PFSK-1 (cell line): Measurements from ENCODE around the gene PARP4.

Source experiments
- FOXP2 ChIP-seq: optimal IDR thresholded peaks from 2 replicates; pipeline ENCODE3; 2011; ENCODE audit warnings: borderline replicate concordance, control low read depth, inconsistent platforms; ENCODE audit not compliant: insufficient read depth; ENCODE audit errors: extremely low read length, extremely low read depth
- POLR2AphosphoS5 ChIP-seq: IDR thresholded peaks from 2 replicates; pipeline ENCODE4 v1.6.1; 2012; ENCODE audit warnings: low read depth, mild to moderate bottlenecking, control low read depth, low read length, moderate library complexity
- SIN3A ChIP-seq: IDR thresholded peaks from 2 replicates; pipeline ENCODE4 v1.6.1; 2012; ENCODE audit warnings: mild to moderate bottlenecking, low read length, moderate library complexity, borderline replicate concordance; ENCODE audit not compliant: insufficient read depth
- TAF1 ChIP-seq: IDR thresholded peaks from 2 replicates; pipeline ENCODE4 v1.6.1; 2012; ENCODE audit warnings: low read length, control low read depth, borderline replicate concordance; ENCODE audit not compliant: insufficient read depth
- TF ChIP-seq, protein P1 (sequence below), 2 experiments: IDR thresholded peaks; 2 replicates each; pipeline versions ENCODE4 v1.6.1 to v1.8.0; 2011 to 2012; ENCODE audit warnings: low read depth in 2 of 2, low read length in 2 of 2, control low read depth in 1 of 2, inconsistent platforms in 1 of 2, mild to moderate bottlenecking in 1 of 2, moderate library complexity in 1 of 2; ENCODE audit not compliant: insufficient read depth in 1 of 2

The PARP4 gene

DNA sequence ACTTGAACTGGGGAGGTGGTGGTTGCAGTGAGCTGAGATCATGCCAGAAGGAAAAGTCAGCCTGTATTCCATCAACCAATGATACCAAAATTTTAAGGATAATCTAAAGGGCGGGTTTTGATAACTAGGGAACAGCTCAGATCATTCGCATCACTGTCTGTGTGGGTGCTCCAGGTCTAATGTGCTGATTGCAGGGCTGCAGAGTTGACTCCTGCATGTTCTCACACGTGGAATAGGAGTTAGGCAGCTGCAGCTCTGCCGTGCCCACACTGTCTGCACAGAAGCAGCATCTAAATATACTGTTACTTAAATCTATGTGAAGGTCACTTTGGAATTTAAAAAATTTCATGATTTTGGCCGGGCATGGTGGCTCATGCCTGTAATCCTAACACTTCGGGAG lies 4.3 kb upstream of the PARP4 start:
- TF ChIP-seq POLR2AphosphoS5 (no peak), TAF1 (no peak), SIN3A (no peak), FOXP2 (no peak)
- TF ChIP-seq, protein P1, sequence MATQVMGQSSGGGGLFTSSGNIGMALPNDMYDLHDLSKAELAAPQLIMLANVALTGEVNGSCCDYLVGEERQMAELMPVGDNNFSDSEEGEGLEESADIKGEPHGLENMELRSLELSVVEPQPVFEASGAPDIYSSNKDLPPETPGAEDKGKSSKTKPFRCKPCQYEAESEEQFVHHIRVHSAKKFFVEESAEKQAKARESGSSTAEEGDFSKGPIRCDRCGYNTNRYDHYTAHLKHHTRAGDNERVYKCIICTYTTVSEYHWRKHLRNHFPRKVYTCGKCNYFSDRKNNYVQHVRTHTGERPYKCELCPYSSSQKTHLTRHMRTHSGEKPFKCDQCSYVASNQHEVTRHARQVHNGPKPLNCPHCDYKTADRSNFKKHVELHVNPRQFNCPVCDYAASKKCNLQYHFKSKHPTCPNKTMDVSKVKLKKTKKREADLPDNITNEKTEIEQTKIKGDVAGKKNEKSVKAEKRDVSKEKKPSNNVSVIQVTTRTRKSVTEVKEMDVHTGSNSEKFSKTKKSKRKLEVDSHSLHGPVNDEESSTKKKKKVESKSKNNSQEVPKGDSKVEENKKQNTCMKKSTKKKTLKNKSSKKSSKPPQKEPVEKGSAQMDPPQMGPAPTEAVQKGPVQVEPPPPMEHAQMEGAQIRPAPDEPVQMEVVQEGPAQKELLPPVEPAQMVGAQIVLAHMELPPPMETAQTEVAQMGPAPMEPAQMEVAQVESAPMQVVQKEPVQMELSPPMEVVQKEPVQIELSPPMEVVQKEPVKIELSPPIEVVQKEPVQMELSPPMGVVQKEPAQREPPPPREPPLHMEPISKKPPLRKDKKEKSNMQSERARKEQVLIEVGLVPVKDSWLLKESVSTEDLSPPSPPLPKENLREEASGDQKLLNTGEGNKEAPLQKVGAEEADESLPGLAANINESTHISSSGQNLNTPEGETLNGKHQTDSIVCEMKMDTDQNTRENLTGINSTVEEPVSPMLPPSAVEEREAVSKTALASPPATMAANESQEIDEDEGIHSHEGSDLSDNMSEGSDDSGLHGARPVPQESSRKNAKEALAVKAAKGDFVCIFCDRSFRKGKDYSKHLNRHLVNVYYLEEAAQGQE (IDR thresholded peaks at IDR 0.05; ENCODE audit: insufficient read depth in 1 of 2, low read depth in 2 of 2, low read length in 2 of 2) = no peak

DNA sequence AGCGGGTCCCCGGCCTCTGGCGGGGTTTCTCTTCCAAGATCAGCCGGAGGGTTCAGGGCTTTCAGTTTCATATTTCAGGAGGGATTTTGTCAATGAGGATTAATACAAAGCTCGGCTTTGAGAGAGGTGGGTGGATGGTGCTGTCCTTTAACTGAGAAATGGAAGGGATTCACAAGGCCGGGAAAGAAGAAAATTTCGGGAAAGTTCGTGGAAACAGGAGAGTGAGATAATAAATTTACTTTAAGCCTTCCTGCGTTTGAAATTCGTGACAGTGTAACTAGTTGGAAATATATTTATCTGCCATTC lies 283 bp upstream of the PARP4 start:
- TF ChIP-seq FOXP2 = no peak
- TF ChIP-seq, protein P1 (IDR thresholded peaks at IDR 0.05; ENCODE audit: insufficient read depth in 1 of 2, low read depth in 2 of 2, low read length in 2 of 2) = no peak
- no peak for TF ChIP-seq POLR2AphosphoS5
- no peak for TF ChIP-seq TAF1
- no peak for TF ChIP-seq SIN3A

DNA sequence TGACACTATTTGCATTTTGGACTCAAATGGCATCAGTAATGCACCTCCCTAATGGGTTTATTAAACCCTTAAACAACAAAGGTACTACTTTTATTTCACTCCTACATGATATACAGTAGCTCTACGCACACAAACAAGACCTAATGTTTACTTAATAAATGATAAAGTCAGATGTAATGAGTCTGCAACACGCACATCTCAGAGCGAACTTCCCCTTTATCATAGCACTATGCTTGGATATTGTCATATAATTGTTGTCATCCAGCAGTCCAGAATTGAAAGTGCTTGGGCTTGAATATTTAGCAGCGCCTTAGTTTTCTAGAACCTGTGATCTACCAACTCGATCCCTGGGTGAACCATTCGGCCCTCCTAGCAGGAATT lies 772 bp downstream of the PARP4 start:
- TF ChIP-seq SIN3A (no peak), POLR2AphosphoS5 (no peak), TAF1 (no peak), FOXP2 (no peak)
- TF ChIP-seq, protein P1 (IDR thresholded peaks at IDR 0.05; ENCODE audit: insufficient read depth in 1 of 2, low read depth in 2 of 2, low read length in 2 of 2) = no peak

DNA sequence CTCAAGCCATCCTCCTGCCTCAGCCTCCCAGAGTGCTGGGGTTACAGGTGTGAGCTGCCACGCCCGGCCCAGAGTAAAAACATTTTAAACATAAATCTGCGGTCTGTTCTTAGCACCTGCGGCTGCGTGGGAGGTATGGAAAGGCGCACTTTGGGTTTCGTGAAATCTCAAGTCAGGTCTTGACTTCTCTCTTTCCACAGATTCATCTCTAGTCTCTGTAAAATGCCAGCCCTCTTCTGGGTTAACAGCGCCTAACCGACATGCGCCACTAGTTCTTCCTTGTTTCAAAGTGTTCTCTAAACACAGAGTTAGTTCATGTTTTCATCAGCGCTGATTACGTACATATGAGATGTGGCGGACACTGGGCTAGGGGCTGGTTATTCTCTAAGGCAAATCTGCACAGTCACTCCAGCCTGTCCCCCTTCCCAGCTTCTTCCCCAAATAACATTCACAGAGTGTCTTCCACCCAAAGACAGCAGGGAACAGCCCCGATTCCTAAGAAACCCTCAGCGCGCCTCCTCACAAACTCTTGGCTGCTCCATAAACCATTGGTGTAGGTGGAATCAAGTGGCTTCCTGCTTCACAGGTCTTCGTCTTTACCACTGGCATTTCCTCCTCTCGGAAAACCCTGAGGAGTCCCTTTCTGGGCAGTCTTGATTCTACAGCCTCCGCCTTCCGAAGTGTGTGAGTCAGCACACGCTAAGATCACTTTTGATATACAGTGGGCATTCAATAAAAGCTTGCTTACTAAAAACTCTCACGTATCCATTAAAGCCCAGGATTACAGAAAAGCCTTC lies 1.4 kb downstream of the PARP4 start:
- TF ChIP-seq POLR2AphosphoS5 (no peak), SIN3A (no peak), FOXP2 (no peak), TAF1 (no peak)
- TF ChIP-seq, protein P1 (IDR thresholded peaks at IDR 0.05; ENCODE audit: insufficient read depth in 1 of 2, low read depth in 2 of 2, low read length in 2 of 2) = no peak
